GM13976 (cell line): ENCODE results near the gene CHRNG.
A peak's percentile ranks its signal among the peaks of the same experiment; 100 is the strongest.

ENCODE experiments used
- DNase-seq: peaks from one replicate; pipeline ENCODE4 v3.0.0; 2012; ENCODE audit warnings: low spot score
- in situ Hi-C: fragments of 300-500 bp; cut with MboI; formaldehyde crosslinking; loops from one replicate; pipeline ENCODE4 v1.12.0; 2022; ENCODE audit warnings: low sequenced_read_pairs, mixed read lengths, inconsistent platforms; ENCODE audit not compliant: unreplicated experiment
- TF ChIP-seq, protein P1 (sequence below): IDR thresholded peaks from 2 replicates; pipeline ENCODE4 v1.5.1; 2012; ENCODE audit warnings: borderline replicate concordance, mild to moderate bottlenecking; ENCODE audit not compliant: insufficient read depth; ENCODE audit errors: extremely low read depth, missing control alignments, control extremely low read depth

CHRNG gene

DNA sequence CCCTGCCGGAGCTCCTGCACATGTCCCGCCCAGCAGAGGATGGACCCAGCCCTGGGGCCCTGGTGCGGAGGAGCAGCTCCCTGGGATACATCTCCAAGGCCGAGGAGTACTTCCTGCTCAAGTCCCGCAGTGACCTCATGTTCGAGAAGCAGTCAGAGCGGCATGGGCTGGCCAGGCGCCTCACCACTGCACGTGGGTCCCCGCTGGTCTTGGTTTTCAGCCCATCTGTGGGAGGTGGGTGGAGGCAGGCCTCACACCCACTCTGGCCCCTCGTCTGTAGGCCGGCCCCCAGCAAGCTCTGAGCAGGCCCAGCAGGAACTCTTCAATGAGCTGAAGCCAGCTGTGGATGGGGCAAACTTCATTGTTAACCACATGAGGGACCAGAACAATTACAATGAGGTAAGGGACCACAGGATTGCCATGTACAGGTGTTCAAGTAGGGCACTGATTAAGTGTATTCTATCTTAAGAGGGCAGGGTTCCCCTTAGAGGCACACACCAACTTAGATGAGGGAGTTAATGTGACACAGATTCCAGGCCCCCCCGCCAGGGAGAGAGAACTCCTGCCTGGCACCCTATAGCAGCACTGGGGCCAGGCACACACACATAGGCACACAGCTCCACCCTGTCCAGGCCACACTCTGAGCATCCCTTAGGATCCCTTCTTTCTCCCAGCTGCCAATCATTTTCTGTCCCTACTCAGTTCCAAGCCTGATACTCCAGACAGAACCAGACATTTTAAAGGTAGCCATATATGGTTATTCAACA, 5.4 kb upstream of the CHRNG start:
- DNase-seq, result peak; percentile 25
- in situ Hi-C loops, result no loop called here
- TF ChIP-seq, protein P1, sequence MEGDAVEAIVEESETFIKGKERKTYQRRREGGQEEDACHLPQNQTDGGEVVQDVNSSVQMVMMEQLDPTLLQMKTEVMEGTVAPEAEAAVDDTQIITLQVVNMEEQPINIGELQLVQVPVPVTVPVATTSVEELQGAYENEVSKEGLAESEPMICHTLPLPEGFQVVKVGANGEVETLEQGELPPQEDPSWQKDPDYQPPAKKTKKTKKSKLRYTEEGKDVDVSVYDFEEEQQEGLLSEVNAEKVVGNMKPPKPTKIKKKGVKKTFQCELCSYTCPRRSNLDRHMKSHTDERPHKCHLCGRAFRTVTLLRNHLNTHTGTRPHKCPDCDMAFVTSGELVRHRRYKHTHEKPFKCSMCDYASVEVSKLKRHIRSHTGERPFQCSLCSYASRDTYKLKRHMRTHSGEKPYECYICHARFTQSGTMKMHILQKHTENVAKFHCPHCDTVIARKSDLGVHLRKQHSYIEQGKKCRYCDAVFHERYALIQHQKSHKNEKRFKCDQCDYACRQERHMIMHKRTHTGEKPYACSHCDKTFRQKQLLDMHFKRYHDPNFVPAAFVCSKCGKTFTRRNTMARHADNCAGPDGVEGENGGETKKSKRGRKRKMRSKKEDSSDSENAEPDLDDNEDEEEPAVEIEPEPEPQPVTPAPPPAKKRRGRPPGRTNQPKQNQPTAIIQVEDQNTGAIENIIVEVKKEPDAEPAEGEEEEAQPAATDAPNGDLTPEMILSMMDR, result no peak

DNA sequence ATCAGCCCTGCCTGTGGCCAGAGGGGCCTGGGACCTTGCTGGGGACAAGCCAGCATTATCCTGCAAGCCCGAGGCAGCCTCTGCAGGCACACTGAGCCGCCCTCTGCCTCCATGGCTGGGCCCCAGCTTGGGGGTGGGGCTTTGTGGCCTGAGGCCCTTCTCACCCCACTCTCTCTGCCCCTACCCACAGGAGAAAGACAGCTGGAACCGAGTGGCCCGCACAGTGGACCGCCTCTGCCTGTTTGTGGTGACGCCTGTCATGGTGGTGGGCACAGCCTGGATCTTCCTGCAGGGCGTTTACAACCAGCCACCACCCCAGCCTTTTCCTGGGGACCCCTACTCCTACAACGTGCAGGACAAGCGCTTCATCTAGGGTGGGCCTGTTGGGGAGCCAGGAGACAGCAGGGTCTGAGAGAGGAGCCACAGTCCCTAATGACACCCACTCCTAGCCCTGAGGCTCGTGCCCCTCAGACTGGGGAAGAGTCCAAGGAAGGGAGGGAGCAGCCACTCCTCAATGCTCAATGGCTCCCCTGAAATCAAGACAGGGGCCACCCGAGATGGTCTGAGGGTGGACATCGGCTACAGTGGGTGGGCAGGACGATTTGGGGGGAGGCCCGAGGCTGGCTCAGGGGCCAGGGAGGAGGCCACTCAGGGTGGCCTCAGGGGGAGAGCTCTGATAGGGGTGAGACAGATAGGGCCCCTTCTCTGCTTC, 4.4 kb upstream of the CHRNG start:
- in situ Hi-C loops, result no loop called here
- peak; percentile 23 for DNase-seq
- TF ChIP-seq, protein P1, result no peak

DNA sequence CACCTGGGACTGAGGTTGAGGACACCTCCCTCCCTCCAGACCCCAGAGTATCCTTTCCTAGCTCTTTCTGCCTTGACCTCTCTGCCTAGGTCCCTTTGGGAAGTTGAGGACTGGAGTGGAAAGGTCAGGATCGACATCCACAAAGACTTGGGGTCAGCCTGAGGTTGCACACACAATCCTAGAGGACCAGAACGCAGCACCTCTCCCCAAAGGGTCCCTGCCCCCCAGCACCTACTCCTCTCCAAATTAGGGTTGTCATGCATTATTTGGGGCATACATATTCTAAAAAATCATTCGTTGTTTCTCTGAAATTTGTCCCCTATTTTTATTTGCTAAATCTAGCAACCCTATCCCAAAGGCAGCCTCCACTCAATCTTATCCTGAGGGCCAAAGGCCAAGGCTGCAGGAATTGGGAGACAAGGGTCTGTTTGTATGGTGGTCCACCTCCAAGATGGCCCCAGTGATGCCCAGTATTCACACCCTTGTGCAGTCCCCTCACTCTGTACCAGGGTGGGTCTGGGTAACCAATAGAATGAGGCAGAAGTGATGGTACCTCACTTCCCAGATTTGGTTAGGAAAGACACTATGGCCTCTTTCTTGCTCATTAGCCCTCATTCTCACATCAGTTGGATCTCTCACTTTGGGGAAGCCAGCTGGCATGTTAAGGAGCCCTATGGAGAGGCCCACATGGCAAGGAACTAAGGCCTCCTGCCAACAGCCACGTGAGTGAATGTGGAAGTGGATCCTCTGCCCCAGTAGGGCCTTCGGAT, 3.5 kb upstream of the CHRNG start:
- no peak for DNase-seq
- in situ Hi-C loops, result no loop called here
- TF ChIP-seq, protein P1, result no peak

DNA sequence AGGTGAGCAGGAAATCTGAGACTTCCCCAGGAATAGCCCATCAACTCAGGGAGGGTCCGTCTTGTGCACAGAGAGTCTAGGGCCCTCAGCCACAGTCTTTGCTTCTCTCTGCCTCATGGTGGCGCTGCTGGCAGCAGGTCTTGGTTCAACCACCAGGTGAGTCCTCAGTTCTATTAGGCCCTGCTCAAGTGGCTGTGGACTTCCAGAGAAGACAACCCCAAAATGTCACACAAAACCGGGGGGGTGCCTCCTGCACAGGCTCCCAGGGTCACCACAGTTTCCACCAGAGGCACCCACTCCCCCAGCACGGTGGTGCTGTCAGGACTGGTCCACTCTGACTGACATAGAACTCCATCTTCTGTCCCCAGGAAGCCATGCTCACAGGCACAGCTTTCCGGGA, 2.4 kb upstream of the CHRNG start:
- in situ Hi-C loops, result no loop called here
- TF ChIP-seq, protein P1, result no peak
- DNase-seq, result peak; percentile 58

DNA sequence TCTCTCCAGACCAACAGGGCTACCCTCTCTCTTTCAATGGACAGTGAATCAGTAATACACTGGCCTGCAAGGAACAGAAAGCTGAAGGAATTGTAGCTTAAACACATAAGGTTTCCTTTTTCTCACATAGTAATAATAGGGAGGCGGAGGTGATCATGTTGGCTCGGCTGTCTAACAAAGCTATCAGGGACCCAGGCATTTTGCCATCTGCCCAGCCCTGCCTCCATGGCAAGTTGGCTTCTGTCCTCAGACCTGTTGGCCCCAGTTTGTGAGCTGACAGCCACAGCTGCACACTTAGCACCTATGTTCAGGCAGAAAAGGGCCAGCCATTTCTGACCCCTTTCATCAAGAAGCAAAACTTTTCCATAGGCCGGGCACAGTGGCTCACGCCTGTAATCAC, 2.0 kb upstream of the CHRNG start:
- DNase-seq, result no peak
- in situ Hi-C loops, result no loop called here
- TF ChIP-seq, protein P1, result no peak

DNA sequence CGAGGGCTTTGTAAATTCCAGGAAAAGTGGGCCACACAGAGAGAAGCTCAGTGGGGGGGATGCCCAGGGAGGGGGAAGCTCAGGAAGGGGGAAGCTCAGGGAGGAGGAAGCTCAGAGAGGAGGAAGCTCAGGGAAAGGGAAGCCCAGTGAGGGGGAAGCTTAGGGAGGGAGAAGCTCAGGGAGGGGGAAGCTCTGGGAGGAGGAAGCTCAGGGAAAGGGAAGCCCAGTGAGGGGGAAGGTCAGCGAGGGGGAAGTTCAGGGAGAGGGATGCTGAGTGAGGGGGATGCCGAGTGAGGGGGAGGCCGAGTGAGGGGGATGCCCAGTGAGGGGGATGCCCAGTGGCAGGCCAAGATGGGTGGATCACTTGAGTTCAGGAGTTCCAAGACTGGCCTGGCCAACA, 821 bp upstream of the CHRNG start:
- no peak for DNase-seq
- in situ Hi-C loops, result no loop called here
- TF ChIP-seq, protein P1, result no peak
